LNCAP (cell line): ENCODE data around the gene KATNAL2.

Source experiments
- CTCF ChIP-seq: fragments of 450-650 bp; IDR thresholded peaks from 2 replicates; pipeline ENCODE4 v1.5.1; 2017; ENCODE audit warnings: mild to moderate bottlenecking

The KATNAL2 gene

GRCh38 chr18:47150029-47150823 lies 232.8 kb downstream of the KATNAL2 start, which contains the start of gene HDHD2:
TSS of gene HDHD2 (minus strand) at chr18:47150500. CDS start at chr18:47136439, 14,061 bp downstream.
- TF ChIP-seq CTCF: no peak

GRCh38 chr18:47150824-47151366 lies 233.5 kb downstream of the KATNAL2 start:
- TF ChIP-seq CTCF: no peak

DNA sequence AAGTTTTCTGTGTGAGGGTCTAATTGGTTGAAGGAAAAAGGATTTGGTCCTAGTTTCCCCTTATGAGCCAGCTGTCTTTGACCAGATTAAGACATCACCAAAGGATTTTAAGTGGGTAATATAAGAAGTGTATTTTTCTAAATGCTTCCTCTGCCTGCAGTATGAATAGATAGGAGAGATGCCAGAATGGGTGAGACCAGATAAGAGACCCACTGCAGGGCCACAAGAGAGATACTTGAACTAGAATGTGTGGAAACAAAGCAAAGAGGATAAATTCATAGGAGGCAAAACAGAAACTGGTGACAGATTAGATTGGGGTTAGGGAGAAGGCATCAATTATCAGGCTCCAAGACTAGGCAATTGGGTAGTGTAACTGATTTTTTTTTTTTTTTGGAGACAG lies 234.0 kb downstream of the KATNAL2 start:
- no peak for TF ChIP-seq CTCF
